ACHN (cell line): ENCODE results near the gene MGAT5B.

Experiments used
- DNase-seq: peaks from one replicate; pipeline ENCODE4 v3.0.0-alpha.2; 2015
- in situ Hi-C: cut with HindIII; loops from 2 replicates; pipeline ENCODE4 v1.10.0; 2017; ENCODE audit warnings: low sequenced_read_pairs, low pct_ligation_motif_present, low pct_unique_long_range_greater_than_20kb

Gene MGAT5B

GRCh38 chr17:76982408-76983074 is 114.3 kb downstream of the MGAT5B start:
- in situ Hi-C loops: no loop called here
- no peak for DNase-seq

GRCh38 chr17:76983075-76983775 is 115.0 kb downstream of the MGAT5B start:
- DNase-seq: no peak

GRCh38 chr17:76986365-76986764 is 118.2 kb downstream of the MGAT5B start:
- no peak for DNase-seq
- in situ Hi-C loops: no loop called here

More at GRCh38 chr17:76983075-76983775, 115.0 kb downstream of the MGAT5B start:
- in situ Hi-C loops: no loop called here

- in situ Hi-C loops: no loop called here
- no peak for DNase-seq
Observed at GRCh38 chr17:76987486-76988093, 119.4 kb downstream of the MGAT5B start.

- in situ Hi-C loops: no loop called here
- no peak for DNase-seq
Observed at GRCh38 chr17:76988796-76989195, 120.6 kb downstream of the MGAT5B start.

- in situ Hi-C loops: no loop called here
- no peak for DNase-seq
Observed at GRCh38 chr17:76989519-76989918, 121.3 kb downstream of the MGAT5B start.

- no peak for DNase-seq
Observed at GRCh38 chr17:76992891-76993290, 124.7 kb downstream of the MGAT5B start.

GRCh38 chr17:76993651-76994050 is 125.4 kb downstream of the MGAT5B start:
- no peak for DNase-seq
- in situ Hi-C loops: no loop called here

More at GRCh38 chr17:76992891-76993290, 124.7 kb downstream of the MGAT5B start:
- in situ Hi-C loops: no loop called here

GRCh38 chr17:76994237-76994637 is 126.0 kb downstream of the MGAT5B start:
- no peak for DNase-seq
- in situ Hi-C loops: no loop called here

GRCh38 chr17:76995387-76996105 is 127.3 kb downstream of the MGAT5B start:
- no peak for DNase-seq
- in situ Hi-C loops: no loop called here

GRCh38 chr17:76996741-76997694 is 128.8 kb downstream of the MGAT5B start:
- in situ Hi-C loops: no loop called here
- DNase-seq: no peak

GRCh38 chr17:76997981-76998531 is 129.9 kb downstream of the MGAT5B start:
- in situ Hi-C loops: no loop called here
- no peak for DNase-seq

GRCh38 chr17:76998839-76999238 is 130.6 kb downstream of the MGAT5B start:
- in situ Hi-C loops: no loop called here
- no peak for DNase-seq
